Natural killer cell (primary cell): ENCODE measurements around the gene KCNK5. TPM values are rescaled to one million over a fixed set of nuclear protein-coding genes. Genes with fewer than 3 reads are reported as not detected.

Source experiments
- ATAC-seq, 3 donors: fragments of 150-1000 bp in 2 of 3; fragments of 200-7000 bp in 1 of 3; cut with Tn5 transposase; 1 replicate in 1 of 3; 2 replicates in 2 of 3; pipeline ENCODE4 v1.10.0; 2021; ENCODE audit warnings: mild to moderate bottlenecking in 2 of 3, moderate library complexity in 2 of 3
- DNase-seq, 2 donors: peaks; one replicate each; pipeline versions ENCODE4 v3.0.0 to v3.0.0-alpha.2; 2013 to 2021; ENCODE audit warnings: mixed read lengths in 1 of 2
- H3K27ac ChIP-seq: one replicate; pipeline ENCODE4 v1.5.1; 2013; ENCODE audit warnings: mild to moderate bottlenecking, low read length
- H3K27me3 ChIP-seq: one replicate; pipeline ENCODE4 v1.6.1; 2013; ENCODE audit warnings: low read length; ENCODE audit not compliant: control insufficient read depth, insufficient read depth
- H3K36me3 ChIP-seq: one replicate; pipeline ENCODE4 v1.6.1; 2013; ENCODE audit warnings: low read length; ENCODE audit not compliant: control insufficient read depth, insufficient read depth
- H3K4me1 ChIP-seq: one replicate; pipeline ENCODE4 v1.6.1; 2013; ENCODE audit warnings: low read length; ENCODE audit not compliant: control insufficient read depth, insufficient read depth
- H3K4me3 ChIP-seq: one replicate; pipeline ENCODE4 v1.5.1; 2013; ENCODE audit warnings: low read length
- H3K9me3 ChIP-seq: one replicate; pipeline ENCODE4 v1.6.1; 2013; ENCODE audit warnings: low read length; ENCODE audit not compliant: control insufficient read depth, insufficient read depth
- H3K27ac Mint-ChIP-seq, 2 donors: one replicate each; pipeline ENCODE4 v1.8.0; 2022; ENCODE audit warnings: mild to moderate bottlenecking in 2 of 2, mixed read lengths in 2 of 2, moderate library complexity in 1 of 2
- H3K27me3 Mint-ChIP-seq, 2 donors: one replicate each; pipeline ENCODE4 v1.8.0; 2022; ENCODE audit warnings: low read depth in 2 of 2, mixed read lengths in 2 of 2
- H3K36me3 Mint-ChIP-seq: one replicate; pipeline ENCODE4 v1.8.0; 2022; ENCODE audit warnings: mixed read lengths
- H3K4me1 Mint-ChIP-seq, 2 donors: one replicate each; pipeline ENCODE4 v1.8.0; 2022; ENCODE audit warnings: mixed read lengths in 2 of 2
- H3K4me3 Mint-ChIP-seq: one replicate; pipeline ENCODE4 v1.8.0; 2022; ENCODE audit warnings: mild to moderate bottlenecking, moderate library complexity, mixed read lengths
- H3K9me3 Mint-ChIP-seq, 2 donors: one replicate each; pipeline ENCODE4 v1.8.0; 2022; ENCODE audit warnings: mixed read lengths in 2 of 2
- CTCF ChIP-seq: fragments of 200-600 bp; IDR thresholded peaks from one replicate; pipeline ENCODE4 v1.8.0; 2022; ENCODE audit warnings: antibody characterized with exemption
- WGBS: methylation state at CpG from one replicate; pipeline ENCODE4 v1.1.7; 2013; ENCODE audit warnings: missing lambda C conversion rate; ENCODE audit not compliant: insufficient coverage; 5-methylcytosine and 5-hydroxymethylcytosine counted together
- intact Hi-C: fragments of 100-400 bp; cut with micrococcal nuclease; formaldehyde crosslinking; loops from one replicate; pipeline ENCODE4 v1.14.2; 2022
- total RNA-seq, 4 donors: library from RNA; stranded (reverse); fragments of 120-200 nt in 1 of 4; gene quantifications; one replicate each; pipeline versions ENCODE4 v1.2.3 to v1.2.4, GENCODE V29; 2013 to 2022

Gene KCNK5
- total RNA-seq, 3 donors from 2014 or later (not counting 1 experiment from before 2014, with no cell fraction given) = 0.16 to 0.50 TPM; not detected in 1

GRCh38 chr6:39178235-39178634 lies 51.0 kb downstream of the KCNK5 start:
- Histone ChIP-seq H3K36me3 (no peaks in the 10 kb centered on the region), H3K4me1 (no peaks in the 10 kb centered on the region), H3K4me3 (no peak overlapping the region), H3K27ac (no peak overlapping the region), H3K9me3 (no peaks in the 10 kb centered on the region), H3K27me3 (no peaks in the 10 kb centered on the region)
- no peaks in the 10 kb centered on the region for H3K4me1 Mint-ChIP-seq
- H3K27ac Mint-ChIP-seq = no peak overlapping the region
- H3K36me3 Mint-ChIP-seq = peaks cover 12% of the 10 kb centered on the region
- TF ChIP-seq CTCF = no peak
- no peak for DNase-seq
- no peak overlapping the region for H3K4me3 Mint-ChIP-seq
- intact Hi-C loops = no loop called here
- 84% methylated on average over 5 of the region's 8 CpGs for WGBS
- peaks cover 0 to 4% of the 10 kb centered on the region in 2 donors for H3K9me3 Mint-ChIP-seq
- no peak for ATAC-seq
- peaks cover 2 to 16% of the 10 kb centered on the region in 2 donors for H3K27me3 Mint-ChIP-seq

GRCh38 chr6:39177130-39177529 lies 52.1 kb downstream of the KCNK5 start:
- no peak for ATAC-seq

DNA sequence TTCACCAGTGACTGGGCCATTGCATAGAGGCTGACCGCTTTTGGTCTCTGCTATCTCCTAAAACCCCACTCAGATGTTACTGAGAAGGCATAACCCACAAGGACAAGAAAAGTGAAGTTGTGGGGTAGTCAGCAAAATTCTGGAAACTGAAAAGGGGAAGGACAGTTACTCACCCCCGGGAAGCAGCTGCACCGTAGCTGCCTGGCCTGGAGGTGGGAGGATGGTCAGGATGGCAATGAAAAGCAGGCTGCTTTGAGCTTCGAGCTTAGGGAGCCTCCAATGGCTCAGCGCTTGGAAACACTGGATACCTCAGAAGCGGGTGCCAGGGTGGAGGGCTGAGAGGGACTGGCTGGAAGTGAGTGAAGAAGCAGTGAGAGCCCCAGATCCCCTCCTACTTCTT lies 56.0 kb downstream of the KCNK5 start:
- Histone ChIP-seq H3K27me3 (no peaks in the 10 kb centered on the region), H3K4me1 (no peaks in the 10 kb centered on the region), H3K36me3 (no peaks in the 10 kb centered on the region), H3K4me3 (no peak overlapping the region), H3K9me3 (peaks cover 5% of the 10 kb centered on the region), H3K27ac (no peak overlapping the region)
- ATAC-seq = no peak
- H3K27ac Mint-ChIP-seq = no peak overlapping the region
- TF ChIP-seq CTCF = no peak
- no peak for DNase-seq
- H3K36me3 Mint-ChIP-seq = peaks cover 12% of the 10 kb centered on the region
- peaks cover 2 to 16% of the 10 kb centered on the region in 2 donors for H3K27me3 Mint-ChIP-seq
- intact Hi-C loops = no loop called here
- no peak overlapping the region for H3K4me3 Mint-ChIP-seq
- WGBS = 46% methylated on average over 5 of the region's 6 CpGs
- H3K4me1 Mint-ChIP-seq = no peaks in the 10 kb centered on the region
- H3K9me3 Mint-ChIP-seq = peaks cover 0 to 4% of the 10 kb centered on the region in 2 donors

More at GRCh38 chr6:39177130-39177529, 52.1 kb downstream of the KCNK5 start:
- Histone ChIP-seq H3K4me1 (no peaks in the 10 kb centered on the region), H3K36me3 (no peaks in the 10 kb centered on the region), H3K4me3 (no peak overlapping the region), H3K27ac (no peak overlapping the region), H3K27me3 (no peaks in the 10 kb centered on the region), H3K9me3 (no peaks in the 10 kb centered on the region)
- DNase-seq = no peak
- Mint-ChIP-seq H3K36me3 (peaks cover 12% of the 10 kb centered on the region), H3K4me1 (no peaks in the 10 kb centered on the region), H3K27ac (no peak overlapping the region), H3K9me3 (peaks cover 0 to 4% of the 10 kb centered on the region in 2 donors), H3K4me3 (no peak overlapping the region), H3K27me3 (peaks cover 2 to 16% of the 10 kb centered on the region in 2 donors)
- no peak for TF ChIP-seq CTCF
- WGBS = 87% methylated on average over 1 of the region's 1 CpG
- intact Hi-C loops = no loop called here

DNA sequence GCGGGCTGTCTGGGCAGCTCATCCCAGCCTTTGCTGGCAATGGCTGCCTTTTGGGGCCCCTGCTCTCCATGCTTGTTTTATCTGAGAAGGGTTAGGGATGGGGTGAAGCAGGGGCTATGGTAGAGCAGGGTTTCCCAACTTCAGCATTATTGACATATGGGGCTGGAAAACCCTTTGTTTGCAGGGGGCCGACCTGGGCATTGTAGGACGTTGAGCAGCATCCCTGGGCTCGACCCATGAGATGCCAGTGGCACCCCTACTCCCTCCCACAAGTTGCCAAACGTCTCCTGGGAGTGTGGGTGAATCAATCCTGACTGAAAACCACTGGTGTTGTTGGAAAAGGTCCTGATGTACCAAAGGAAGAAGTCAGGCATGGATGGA lies 56.9 kb downstream of the KCNK5 start:
- Histone ChIP-seq H3K27ac (no peak overlapping the region), H3K9me3 (peaks cover 5% of the 10 kb centered on the region), H3K4me3 (no peak overlapping the region), H3K27me3 (no peaks in the 10 kb centered on the region), H3K36me3 (no peaks in the 10 kb centered on the region), H3K4me1 (no peaks in the 10 kb centered on the region)
- 74% methylated on average over 4 of the region's 5 CpGs for WGBS
- ATAC-seq (no peak), DNase-seq (no peak)
- intact Hi-C loops = no loop called here
- H3K4me3 Mint-ChIP-seq = no peak overlapping the region
- peaks cover 2 to 9% of the 10 kb centered on the region in 2 donors for H3K27me3 Mint-ChIP-seq
- H3K36me3 Mint-ChIP-seq = peaks cover 9% of the 10 kb centered on the region
- no peak overlapping the region for H3K27ac Mint-ChIP-seq
- TF ChIP-seq CTCF = no peak
- no peaks in the 10 kb centered on the region for H3K4me1 Mint-ChIP-seq
- peaks cover 0 to 4% of the 10 kb centered on the region in 2 donors for H3K9me3 Mint-ChIP-seq
